K562 (cell line): ENCODE results near the gene CLEC17A. TPM values are rescaled to one million over a fixed set of nuclear protein-coding genes. Genes with fewer than 3 reads are reported as not detected.
A peak's percentile ranks its signal among the peaks of the same experiment; 100 is the strongest.

Experiments
- CHD7 ChIP-seq: fragments of 200-600 bp; sonication (generic); IDR thresholded peaks from one replicate; pipeline ENCODE4 v1.6.1; 2012; ENCODE audit warnings: mild to moderate bottlenecking, low read depth, low read length, inconsistent platforms
- polyA plus RNA-seq, 8 experiments: library from polyadenylated mRNA; depleted of rRNA in 4 of 8; stranded (reverse) in 5 of 8; unstranded in 3 of 8; fragments of >200 nt; fragmentation: Nextera tagmentation in 2 of 8; fragmentation: Illumina TruSeq in 1 of 8; extraction: Ambion mirVana in 2 of 8; extraction: Trizol in 1 of 8; gene quantifications; 2 replicates each; pipeline versions ENCODE4 v1.2.1 to v1.2.3, GENCODE V29; 2011 to 2014; ENCODE audit warnings: inconsistent platforms in 1 of 8, missing spikeins in 1 of 8
- total RNA-seq, 7 experiments: library from RNA; depleted of rRNA in 6 of 7; stranded (reverse); fragments of >200 nt in 6 of 7; fragmentation: Illumina TruSeq in 2 of 7; extraction: Trizol in 2 of 7; gene quantifications; 2 replicates each; pipeline versions ENCODE4 v1.2.1 to v1.2.3, GENCODE V29; 2011 to 2021; ENCODE audit warnings: low replicate concordance in 1 of 7

Gene CLEC17A
- total and polyA plus RNA-seq, 9 of the 15 experiments (the other 6 are each of a cell fraction or from before 2014, with no cell fraction given), result 0.03 TPM; not detected in 8

- TF ChIP-seq CHD7, result peak; percentile 91
- TF ChIP-seq, all 486 proteins: peak for 1
These were observed 77.1 kb downstream of the CLEC17A start (continued) for GRCh38 chr19:14659874-14660489.
